H9 (cell line): ENCODE results near the gene DNAJB4. TPM values are rescaled to one million over a fixed set of nuclear protein-coding genes. Genes with fewer than 3 reads are reported as not detected.

Experiments
- DNase-seq: peaks from one replicate; pipeline ENCODE4 v3.0.0-alpha.2; 2017
- H2AFZ ChIP-seq: one replicate; pipeline ENCODE4 v1.6.1; 2013; ENCODE audit warnings: mild to moderate bottlenecking, low read length, control low read depth, moderate library complexity
- H2AK5ac ChIP-seq: 2 replicates; pipeline ENCODE4 v1.6.1; 2013; ENCODE audit warnings: low read length, control low read depth, mixed read lengths; ENCODE audit not compliant: insufficient read length
- H2BK120ac ChIP-seq: one replicate; pipeline ENCODE4 v1.6.1; 2013; ENCODE audit warnings: low read depth, mild to moderate bottlenecking, low read length, control low read depth, inconsistent platforms; ENCODE audit not compliant: poor library complexity, severe bottlenecking
- H2BK12ac ChIP-seq: 2 replicates; pipeline ENCODE4 v1.6.1; 2013; ENCODE audit warnings: low read length, control low read depth, mixed read lengths, low read depth; ENCODE audit not compliant: insufficient read length
- H2BK15ac ChIP-seq: 2 replicates; pipeline ENCODE4 v1.6.1; 2013; ENCODE audit warnings: low read depth, low read length, control low read depth
- H2BK20ac ChIP-seq: one replicate; pipeline ENCODE4 v1.6.1; 2013; ENCODE audit warnings: low read depth, mild to moderate bottlenecking, low read length, control low read depth, inconsistent platforms; ENCODE audit not compliant: poor library complexity, severe bottlenecking
- H2BK5ac ChIP-seq: 2 replicates; pipeline ENCODE4 v1.6.1; 2013; ENCODE audit warnings: low read length, control low read depth, mixed read lengths; ENCODE audit not compliant: insufficient read length
- H3K14ac ChIP-seq: 2 replicates; pipeline ENCODE4 v1.6.1; 2013; ENCODE audit warnings: low read length, control low read depth; ENCODE audit not compliant: insufficient read depth
- H3K18ac ChIP-seq: 2 replicates; pipeline ENCODE4 v1.6.1; 2013; ENCODE audit warnings: low read depth, mild to moderate bottlenecking, mixed read lengths, low read length, control low read depth; ENCODE audit not compliant: insufficient read length
- H3K23ac ChIP-seq: 2 replicates; pipeline ENCODE4 v1.6.1; 2013; ENCODE audit warnings: low read length, control low read depth, mixed read lengths, low read depth; ENCODE audit not compliant: insufficient read length
- H3K23me2 ChIP-seq: 2 replicates; pipeline ENCODE4 v1.6.1; 2013; ENCODE audit warnings: low read depth, mild to moderate bottlenecking, mixed read lengths, low read length, control low read depth; ENCODE audit not compliant: insufficient read length, poor library complexity, severe bottlenecking
- H3K27ac ChIP-seq: 2 replicates; pipeline ENCODE4 v1.5.1; 2013; ENCODE audit warnings: low read length, control low read depth, mixed read lengths, low read depth; ENCODE audit not compliant: insufficient read length
- H3K27me3 ChIP-seq: 2 replicates; pipeline ENCODE4 v1.6.1; 2013; ENCODE audit warnings: low read length, control low read depth, inconsistent platforms; ENCODE audit not compliant: insufficient read depth
- H3K4ac ChIP-seq: 2 replicates; pipeline ENCODE4 v1.6.1; 2013; ENCODE audit warnings: low read depth, mild to moderate bottlenecking, control low read depth, inconsistent platforms, low read length, moderate library complexity
- H3K4me1 ChIP-seq: 2 replicates; pipeline ENCODE4 v1.6.1; 2013; ENCODE audit warnings: low read length, control low read depth, inconsistent platforms; ENCODE audit not compliant: insufficient read depth
- H3K4me2 ChIP-seq: 2 replicates; pipeline ENCODE4 v1.6.1; 2013; ENCODE audit warnings: low read length, control low read depth, mixed read lengths; ENCODE audit not compliant: insufficient read length, insufficient read depth
- H3K56ac ChIP-seq: 2 replicates; pipeline ENCODE4 v1.6.1; 2013; ENCODE audit warnings: low read depth, mild to moderate bottlenecking, mixed read lengths, low read length, control low read depth; ENCODE audit not compliant: insufficient read length
- H3K79me1 ChIP-seq: 2 replicates; pipeline ENCODE4 v1.6.1; 2013; ENCODE audit warnings: low read depth, mild to moderate bottlenecking, moderate library complexity, low read length, control low read depth, inconsistent platforms; ENCODE audit not compliant: insufficient read depth, poor library complexity, severe bottlenecking
- H3K79me2 ChIP-seq: 2 replicates; pipeline ENCODE4 v1.6.1; 2013; ENCODE audit warnings: low read length, control low read depth, inconsistent platforms; ENCODE audit not compliant: insufficient read depth
- H3K9ac ChIP-seq: 2 replicates; pipeline ENCODE4 v1.6.1; 2013; ENCODE audit warnings: low read length, control low read depth, mixed read lengths; ENCODE audit not compliant: insufficient read length; ENCODE audit errors: extremely low read depth
- H3K9me3 ChIP-seq: one replicate; pipeline ENCODE4 v1.6.1; 2013; ENCODE audit warnings: low read depth, low read length, inconsistent platforms; ENCODE audit not compliant: control insufficient read depth
- H3T11ph ChIP-seq: one replicate; pipeline ENCODE4 v1.6.1; 2013; ENCODE audit warnings: mild to moderate bottlenecking, low read length, control low read depth, inconsistent platforms
- H4K20me1 ChIP-seq: one replicate; pipeline ENCODE4 v1.6.1; 2013; ENCODE audit not compliant: control insufficient read depth, insufficient read length, insufficient read depth
- H4K5ac ChIP-seq: 2 replicates; pipeline ENCODE4 v1.6.1; 2013; ENCODE audit warnings: low read depth, mild to moderate bottlenecking, mixed read lengths, low read length, control low read depth; ENCODE audit not compliant: insufficient read length
- H4K8ac ChIP-seq: replicated peaks from 2 replicates; pipeline ENCODE4 v1.6.1; 2013; ENCODE audit warnings: low read length, control low read depth, mixed read lengths, low read depth; ENCODE audit not compliant: insufficient read length
- H4K91ac ChIP-seq: 2 replicates; pipeline ENCODE4 v1.6.1; 2013; ENCODE audit warnings: low read depth, mild to moderate bottlenecking, moderate library complexity, mixed read lengths, low read length, control low read depth; ENCODE audit not compliant: insufficient read length
- H3K27ac Mint-ChIP-seq, 3 experiments: 2 replicates in 2 of 3; 3 replicates in 1 of 3; pipeline ENCODE4 v1.8.0; 2020 to 2021; ENCODE audit warnings: mixed read lengths in 3 of 3, mild to moderate bottlenecking in 1 of 3, moderate library complexity in 1 of 3
- H3K27me3 Mint-ChIP-seq: 2 replicates; pipeline ENCODE4 v1.8.0; 2021; ENCODE audit warnings: low read depth, mild to moderate bottlenecking, moderate library complexity, mixed read lengths
- H3K36me3 Mint-ChIP-seq, 3 experiments: 2 replicates in 2 of 3; 3 replicates in 1 of 3; pipeline ENCODE4 v1.8.0; 2020 to 2021; ENCODE audit warnings: low read depth in 3 of 3, mixed read lengths in 3 of 3; ENCODE audit not compliant: insufficient read depth in 1 of 3
- H3K4me1 Mint-ChIP-seq, 2 experiments: 2 replicates each; pipeline ENCODE4 v1.8.0; 2020; ENCODE audit warnings: mixed read lengths in 2 of 2
- H3K4me3 Mint-ChIP-seq, 2 experiments: 2 replicates in 1 of 2; 3 replicates in 1 of 2; pipeline ENCODE4 v1.8.0; 2020 to 2021; ENCODE audit warnings: mild to moderate bottlenecking in 2 of 2, mixed read lengths in 2 of 2, moderate library complexity in 1 of 2
- H3K9me3 Mint-ChIP-seq, 2 experiments: 2 replicates in 1 of 2; 3 replicates in 1 of 2; pipeline ENCODE4 v1.8.0; 2020; ENCODE audit warnings: mild to moderate bottlenecking in 2 of 2, mixed read lengths in 2 of 2, moderate library complexity in 1 of 2
- WGBS: extraction: QIAGEN DNeasy Blood & Tissue Kit; methylation state at CpG from one replicate; pipeline ENCODE4 v1.1.7; 2013; ENCODE audit warnings: missing lambda C conversion rate, low lambda C conversion rate, mixed read lengths; ENCODE audit not compliant: insufficient read length; ENCODE audit errors: extremely low coverage; 5-methylcytosine and 5-hydroxymethylcytosine counted together
- total RNA-seq: library from RNA; stranded (reverse); gene quantifications from 2 replicates; pipeline ENCODE4 v1.2.1, GENCODE V29; 2021
- TF ChIP-seq, protein P1 (sequence below): fragments of 200-600 bp; sonication (generic); conservative IDR thresholded peaks from 3 replicates; pipeline ENCODE4 v1.8.0; 2021; ENCODE audit warnings: antibody characterized with exemption, mild to moderate bottlenecking

The DNAJB4 gene
- total RNA-seq, 1 experiment from 2014 or later = 8.1 TPM

DNA sequence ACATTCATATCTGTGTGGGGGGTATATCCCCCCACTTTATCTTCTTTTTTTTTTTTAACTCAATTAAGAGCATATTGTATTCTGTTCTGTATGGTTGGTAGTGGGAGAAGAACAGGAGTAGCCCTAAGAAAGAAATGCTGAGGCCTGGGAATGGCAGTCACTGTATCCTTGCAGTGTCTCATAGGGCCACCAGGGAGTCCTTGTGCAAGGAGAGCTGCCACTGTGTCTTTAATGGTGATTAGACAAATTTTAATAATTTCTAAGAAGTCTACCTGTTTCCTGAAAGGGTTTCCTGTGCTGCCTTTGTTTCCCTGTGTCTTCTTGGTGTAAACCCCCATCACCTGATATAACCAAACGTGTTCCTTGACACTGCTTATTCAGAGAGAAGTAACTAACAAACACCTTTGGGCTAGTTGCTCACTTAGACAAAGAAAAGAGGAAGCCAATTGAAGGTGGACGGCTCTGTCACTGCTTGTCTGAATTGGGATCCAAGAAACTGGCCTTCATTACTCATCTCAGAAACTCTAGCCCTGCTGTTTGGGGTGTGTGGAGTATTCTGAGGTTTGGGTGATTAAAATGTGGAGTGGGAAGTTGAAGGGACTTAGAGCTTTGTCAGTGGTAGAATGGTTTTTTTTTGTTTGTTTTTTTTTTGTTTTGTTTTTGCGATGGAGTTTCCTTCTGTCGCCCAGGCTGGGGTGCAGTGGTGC lies 56.3 kb downstream of the DNAJB4 start:
- Histone ChIP-seq H2BK20ac (no peak overlapping the region), H3K27ac (no peak overlapping the region), H3K9ac (no peak overlapping the region), H4K8ac (no peak overlapping the region), H3K9me3 (no peaks in the 10 kb centered on the region), H2BK5ac (no peak overlapping the region), H2AK5ac (no peak overlapping the region), H3K27me3 (no peaks in the 10 kb centered on the region), H3K18ac (no peak overlapping the region), H2BK120ac (no peak overlapping the region), H3K23me2 (no peaks in the 10 kb centered on the region), H3K23ac (no peak overlapping the region), H3K79me1 (no peaks in the 10 kb centered on the region), H3K14ac (no peak overlapping the region), H3T11ph (no peak overlapping the region), H3K56ac (no peak overlapping the region), H3K4me1 (no peaks in the 10 kb centered on the region), H3K4me2 (no peak overlapping the region), H4K91ac (no peak overlapping the region), H3K79me2 (no peaks in the 10 kb centered on the region), H4K5ac (no peak overlapping the region), H4K20me1 (no peaks in the 10 kb centered on the region), H2BK12ac (no peak overlapping the region), H3K4ac (no peak overlapping the region), H2BK15ac (no peak overlapping the region), H2AFZ (no peak overlapping the region)
- TF ChIP-seq, protein P1, sequence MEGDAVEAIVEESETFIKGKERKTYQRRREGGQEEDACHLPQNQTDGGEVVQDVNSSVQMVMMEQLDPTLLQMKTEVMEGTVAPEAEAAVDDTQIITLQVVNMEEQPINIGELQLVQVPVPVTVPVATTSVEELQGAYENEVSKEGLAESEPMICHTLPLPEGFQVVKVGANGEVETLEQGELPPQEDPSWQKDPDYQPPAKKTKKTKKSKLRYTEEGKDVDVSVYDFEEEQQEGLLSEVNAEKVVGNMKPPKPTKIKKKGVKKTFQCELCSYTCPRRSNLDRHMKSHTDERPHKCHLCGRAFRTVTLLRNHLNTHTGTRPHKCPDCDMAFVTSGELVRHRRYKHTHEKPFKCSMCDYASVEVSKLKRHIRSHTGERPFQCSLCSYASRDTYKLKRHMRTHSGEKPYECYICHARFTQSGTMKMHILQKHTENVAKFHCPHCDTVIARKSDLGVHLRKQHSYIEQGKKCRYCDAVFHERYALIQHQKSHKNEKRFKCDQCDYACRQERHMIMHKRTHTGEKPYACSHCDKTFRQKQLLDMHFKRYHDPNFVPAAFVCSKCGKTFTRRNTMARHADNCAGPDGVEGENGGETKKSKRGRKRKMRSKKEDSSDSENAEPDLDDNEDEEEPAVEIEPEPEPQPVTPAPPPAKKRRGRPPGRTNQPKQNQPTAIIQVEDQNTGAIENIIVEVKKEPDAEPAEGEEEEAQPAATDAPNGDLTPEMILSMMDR = peak; percentile 42
- peak overlapping the region in 2 of 3 experiments; percentile 22 to 45; a peak in 1 of 7 replicates for H3K27ac Mint-ChIP-seq
- no peaks in the 10 kb centered on the region; the same call in 1 of the 2 replicates for H3K27me3 Mint-ChIP-seq
- 0 out of 4 replicates have a peak, but pooled peaks cover 0 to 3% of the 10 kb centered on the region in 2 experiments for H3K4me1 Mint-ChIP-seq
- H3K9me3 Mint-ChIP-seq = no peaks in the 10 kb centered on the region
- no CpG with 5 or more reads among the region's 4 CpGs for WGBS
- no peak overlapping the region for H3K4me3 Mint-ChIP-seq
- no peaks in the 10 kb centered on the region for H3K36me3 Mint-ChIP-seq
- DNase-seq = no peak
